Measurements from ENCODE around the gene CLDN34.

The CLDN34 gene

DNA sequence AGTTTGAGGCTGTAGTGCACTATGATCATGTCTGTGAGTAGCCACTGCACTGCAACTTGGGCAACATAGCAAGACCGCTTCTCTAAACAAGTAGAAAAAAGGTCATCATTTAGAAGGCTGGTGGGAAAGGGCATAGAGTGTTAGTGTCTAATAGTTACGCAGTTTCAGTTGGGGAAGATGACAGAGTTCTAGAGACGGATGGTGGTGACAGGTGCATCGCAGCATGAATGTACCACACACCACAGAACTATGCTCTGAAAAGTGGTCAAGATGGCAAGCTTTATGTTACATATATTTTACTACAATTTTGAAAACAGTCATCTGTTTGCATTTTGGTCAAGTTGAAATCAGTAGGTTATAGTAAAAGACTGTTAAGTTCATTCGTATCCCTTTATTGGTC, 23.7 kb upstream of the CLDN34 start:
- TF ChIP-seq, protein P1, sequence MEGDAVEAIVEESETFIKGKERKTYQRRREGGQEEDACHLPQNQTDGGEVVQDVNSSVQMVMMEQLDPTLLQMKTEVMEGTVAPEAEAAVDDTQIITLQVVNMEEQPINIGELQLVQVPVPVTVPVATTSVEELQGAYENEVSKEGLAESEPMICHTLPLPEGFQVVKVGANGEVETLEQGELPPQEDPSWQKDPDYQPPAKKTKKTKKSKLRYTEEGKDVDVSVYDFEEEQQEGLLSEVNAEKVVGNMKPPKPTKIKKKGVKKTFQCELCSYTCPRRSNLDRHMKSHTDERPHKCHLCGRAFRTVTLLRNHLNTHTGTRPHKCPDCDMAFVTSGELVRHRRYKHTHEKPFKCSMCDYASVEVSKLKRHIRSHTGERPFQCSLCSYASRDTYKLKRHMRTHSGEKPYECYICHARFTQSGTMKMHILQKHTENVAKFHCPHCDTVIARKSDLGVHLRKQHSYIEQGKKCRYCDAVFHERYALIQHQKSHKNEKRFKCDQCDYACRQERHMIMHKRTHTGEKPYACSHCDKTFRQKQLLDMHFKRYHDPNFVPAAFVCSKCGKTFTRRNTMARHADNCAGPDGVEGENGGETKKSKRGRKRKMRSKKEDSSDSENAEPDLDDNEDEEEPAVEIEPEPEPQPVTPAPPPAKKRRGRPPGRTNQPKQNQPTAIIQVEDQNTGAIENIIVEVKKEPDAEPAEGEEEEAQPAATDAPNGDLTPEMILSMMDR (IDR thresholded peaks at IDR 0.05; ENCODE audit: borderline replicate concordance, control extremely low read depth, extremely low read depth, insufficient read depth, missing control alignments): no peak
- DNase-seq (ENCODE audit: low spot score): no peak
- in situ Hi-C loops (cut with MboI; ENCODE audit: low sequenced_read_pairs, unreplicated experiment): no loop called here

DNA sequence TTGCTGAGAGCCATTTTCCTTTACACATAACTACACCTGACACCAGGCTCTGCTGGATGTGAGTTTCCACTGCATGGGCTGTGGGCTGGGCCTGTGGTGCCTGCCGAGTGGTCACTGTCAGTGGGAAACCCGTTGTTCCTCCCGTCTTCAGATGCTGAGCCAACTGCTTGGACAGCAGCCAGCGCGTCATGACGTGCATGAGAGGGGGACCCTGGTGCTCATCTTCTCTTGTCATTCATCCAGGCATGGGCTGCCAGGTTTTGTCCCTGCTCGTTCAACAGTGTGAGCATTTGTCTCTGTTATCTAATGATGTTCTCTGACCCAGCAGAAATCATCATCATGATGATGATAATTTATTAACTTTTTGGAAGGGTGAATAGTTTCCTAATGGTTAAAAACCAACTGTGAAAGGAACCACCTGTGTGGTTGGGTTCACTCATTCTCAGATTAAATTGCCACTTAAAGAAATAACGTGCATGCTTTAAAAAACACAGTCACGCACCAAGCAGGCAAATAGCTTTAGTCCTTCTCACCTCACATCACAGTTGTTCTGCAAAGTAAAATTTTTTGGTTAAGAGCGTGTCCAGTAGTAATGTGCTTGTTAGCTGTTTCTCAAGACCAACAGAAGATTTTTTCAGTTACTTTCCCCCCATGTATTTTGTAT, 19.9 kb upstream of the CLDN34 start:
- no peak for DNase-seq (ENCODE audit: low spot score)
- in situ Hi-C loops (cut with MboI; ENCODE audit: low sequenced_read_pairs, unreplicated experiment): no loop called here
- TF ChIP-seq, protein P1 (IDR thresholded peaks at IDR 0.05; ENCODE audit: borderline replicate concordance, control extremely low read depth, extremely low read depth, insufficient read depth, missing control alignments): no peak

DNA sequence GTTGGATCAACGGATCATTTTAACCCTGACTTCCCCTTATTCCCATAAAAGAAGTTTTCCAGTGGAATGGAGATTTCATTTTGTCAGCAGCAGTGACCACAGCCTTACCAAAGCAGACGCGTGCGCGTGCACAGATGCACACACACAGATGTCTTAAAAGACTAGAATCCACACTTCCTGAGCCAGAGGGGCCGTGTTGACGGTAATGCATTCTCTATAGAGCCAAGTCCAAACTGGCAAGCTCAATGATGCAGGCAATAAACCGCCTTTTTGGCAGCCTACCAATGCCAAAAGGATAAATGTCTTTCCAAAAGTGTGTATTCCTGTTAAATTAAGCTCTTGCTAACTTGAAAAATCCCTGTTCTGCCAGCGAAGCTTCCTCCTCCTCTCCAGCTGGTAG, 18.8 kb upstream of the CLDN34 start:
- in situ Hi-C loops (cut with MboI; ENCODE audit: low sequenced_read_pairs, unreplicated experiment): no loop called here
- no peak for DNase-seq (ENCODE audit: low spot score)

DNA sequence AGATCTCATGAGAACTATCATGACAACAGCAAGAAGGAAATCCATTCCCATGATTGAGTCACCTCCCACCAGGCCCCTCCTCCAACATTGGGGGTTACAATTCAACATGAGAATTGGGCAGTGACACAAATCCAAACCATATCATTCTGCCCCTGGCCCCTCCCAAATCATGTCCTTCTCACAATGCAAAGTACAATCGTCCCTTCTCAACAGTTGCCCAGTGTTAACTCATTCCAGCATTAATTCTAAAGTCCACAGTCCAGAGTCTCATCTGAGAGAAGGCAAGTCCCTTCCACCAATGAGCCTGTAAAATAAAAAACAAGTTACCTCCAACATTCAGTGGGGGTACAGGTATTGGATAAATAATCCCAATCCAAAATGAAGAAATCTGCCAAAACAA, 14.9 kb upstream of the CLDN34 start:
- TF ChIP-seq, protein P1 (IDR thresholded peaks at IDR 0.05; ENCODE audit: borderline replicate concordance, control extremely low read depth, extremely low read depth, insufficient read depth, missing control alignments): no peak
- DNase-seq (ENCODE audit: low spot score): no peak
- in situ Hi-C loops (cut with MboI; ENCODE audit: low sequenced_read_pairs, unreplicated experiment): no loop called here

More for the DNA sequence above, 18.8 kb upstream of the CLDN34 start:
- TF ChIP-seq, protein P1 (IDR thresholded peaks at IDR 0.05; ENCODE audit: borderline replicate concordance, control extremely low read depth, extremely low read depth, insufficient read depth, missing control alignments): no peak

DNA sequence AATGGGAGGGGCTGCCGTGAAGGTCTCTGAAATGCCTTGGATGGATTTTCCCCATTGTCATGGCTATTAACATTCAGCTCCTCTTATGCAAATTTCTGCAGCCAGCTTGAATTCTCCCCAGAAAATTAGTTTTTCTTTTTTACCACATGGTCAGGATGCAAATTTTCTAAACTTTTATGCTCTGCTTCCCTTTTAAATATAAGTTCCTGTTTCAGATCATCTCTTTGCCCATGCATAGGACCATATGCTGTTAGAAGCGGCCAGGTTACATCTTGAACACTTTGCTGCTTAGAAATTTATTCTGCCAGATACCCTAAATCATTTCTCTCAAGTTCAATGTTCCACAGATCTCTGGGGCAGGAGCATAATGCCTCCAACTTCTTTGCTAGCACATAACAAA, 13.8 kb upstream of the CLDN34 start:
- TF ChIP-seq, protein P1 (IDR thresholded peaks at IDR 0.05; ENCODE audit: borderline replicate concordance, control extremely low read depth, extremely low read depth, insufficient read depth, missing control alignments): no peak
- no peak for DNase-seq (ENCODE audit: low spot score)
- in situ Hi-C loops (cut with MboI; ENCODE audit: low sequenced_read_pairs, unreplicated experiment): no loop called here

DNA sequence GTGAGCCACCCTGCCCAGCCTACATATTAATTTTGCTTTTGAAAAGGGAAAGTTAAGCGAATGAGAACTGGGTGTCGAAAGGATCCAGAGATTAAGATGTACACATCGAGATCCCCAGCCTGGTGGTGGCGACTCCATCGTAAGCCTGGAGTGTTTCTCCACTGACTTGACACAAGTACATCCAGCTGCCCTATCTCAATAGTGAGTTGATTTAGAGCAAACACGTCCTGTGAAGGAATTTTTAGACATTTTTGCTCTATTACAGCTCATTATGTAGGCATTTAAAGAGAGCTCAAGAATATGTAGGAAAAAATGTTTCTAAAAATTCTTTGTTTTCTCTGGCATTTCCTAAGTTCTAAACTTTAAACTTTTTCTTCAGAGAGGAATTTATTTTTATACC, 11.7 kb upstream of the CLDN34 start:
- DNase-seq (ENCODE audit: low spot score): no peak
- in situ Hi-C loops (cut with MboI; ENCODE audit: low sequenced_read_pairs, unreplicated experiment): no loop called here
- TF ChIP-seq, protein P1 (IDR thresholded peaks at IDR 0.05; ENCODE audit: borderline replicate concordance, control extremely low read depth, extremely low read depth, insufficient read depth, missing control alignments): no peak
